Measurements from ENCODE around the gene SELENOO.
"Not testable (repeated sequence)": the region's sequence is repeated elsewhere in the genome, so short reads cannot be mapped to it uniquely, and the experiment has no call there.

The SELENOO gene

DNA sequence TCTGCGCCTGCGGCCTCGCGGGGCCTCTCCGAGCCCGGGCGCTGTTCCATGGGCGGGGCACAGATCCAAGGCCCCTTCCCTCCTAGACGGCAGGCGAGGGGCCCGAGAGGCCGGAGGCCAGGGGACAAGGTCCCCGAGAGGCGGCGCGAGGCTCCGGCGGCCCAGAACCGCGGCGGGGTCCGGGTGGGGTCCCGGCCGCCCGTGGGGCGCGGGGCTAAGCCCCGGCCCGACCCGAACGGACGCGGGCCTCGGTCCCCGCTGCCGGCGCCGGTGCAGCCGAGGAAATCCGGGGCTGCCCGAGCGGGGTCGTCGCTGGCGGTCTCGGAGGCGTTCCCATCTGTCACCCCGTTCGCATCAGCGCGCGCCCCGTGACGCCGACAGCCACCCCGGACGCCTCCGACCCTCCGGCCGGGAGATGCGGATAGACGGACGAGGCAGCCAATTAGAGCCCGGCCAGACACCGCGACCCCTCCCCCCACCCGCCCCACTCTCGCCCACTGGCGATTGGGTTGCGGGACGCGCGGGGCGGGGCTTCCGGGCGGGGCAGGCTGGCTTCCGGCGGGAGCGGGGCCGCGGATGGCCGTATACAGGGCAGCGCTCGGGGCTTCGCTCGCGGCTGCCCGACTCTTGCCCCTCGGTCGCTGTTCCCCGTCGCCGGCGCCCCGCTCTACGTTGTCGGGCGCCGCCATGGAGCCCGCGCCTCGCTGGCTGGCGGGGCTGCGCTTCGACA lies at the start of gene SELENOO:
TSS of gene SELENOO (plus strand) at position 551 of the 730 bp plus-strand sequence. CDS start at position 577, 26 bp downstream.
- peak; percentile 94 for DNase-seq

- no peak for DNase-seq
Observed at GRCh38 chr22:50151571-50152537, 49.0 kb upstream of the SELENOO start.

- no peak for DNase-seq
Observed at GRCh38 chr22:50153056-50153755, 47.6 kb upstream of the SELENOO start.

DNA sequence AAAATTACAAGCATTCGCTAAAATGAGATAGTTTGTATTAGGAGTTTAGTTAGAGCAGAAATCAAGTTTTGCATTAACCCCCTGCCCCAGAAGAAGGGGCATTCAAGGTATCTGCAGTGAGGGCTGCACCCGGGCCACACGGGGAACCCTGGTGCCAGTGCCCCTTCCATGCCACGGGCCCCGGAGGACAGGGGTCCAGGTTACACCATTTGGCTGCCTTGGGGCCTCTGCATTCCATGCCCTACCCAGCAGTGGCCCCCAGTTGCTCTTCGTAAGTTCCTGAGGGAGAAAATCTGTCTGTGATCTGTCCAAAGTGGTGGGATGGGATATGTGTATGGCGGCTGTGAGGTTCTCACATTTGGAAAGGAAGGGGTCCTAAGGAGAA lies 47.1 kb upstream of the SELENOO start:
- no peak for DNase-seq

DNA sequence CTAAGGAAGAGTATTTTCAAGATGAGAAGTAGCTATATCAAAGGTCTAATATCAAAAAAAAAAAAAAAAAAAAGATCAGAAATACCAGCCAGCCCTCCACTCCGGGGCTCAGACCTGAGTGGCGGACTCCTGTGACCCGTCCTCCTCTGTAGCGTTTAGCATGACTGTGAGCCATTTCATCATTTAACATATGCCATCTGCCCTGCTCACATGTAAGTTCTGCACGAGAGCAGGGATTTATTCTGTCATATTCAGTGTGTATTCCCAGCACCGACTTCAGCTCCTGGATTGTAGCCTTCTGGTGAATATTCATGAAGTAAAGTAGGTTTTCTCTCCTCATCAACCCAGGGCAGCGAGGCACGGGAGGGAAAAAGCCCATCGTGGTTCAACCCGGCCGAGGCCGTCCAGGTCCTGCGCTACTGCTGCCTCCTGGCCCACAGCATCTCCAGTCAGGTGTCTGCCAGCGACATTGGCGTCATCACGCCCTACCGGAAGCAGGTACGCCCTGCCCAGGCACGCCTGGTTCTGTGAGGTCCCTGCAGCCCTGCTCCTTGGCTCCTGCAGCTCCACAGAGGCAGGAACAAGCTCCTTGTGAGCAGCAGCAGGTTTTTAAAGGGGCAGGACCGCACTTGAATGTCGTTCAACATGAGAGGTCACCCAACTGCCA lies 43.0 kb upstream of the SELENOO start:
- DNase-seq: no peak

DNA sequence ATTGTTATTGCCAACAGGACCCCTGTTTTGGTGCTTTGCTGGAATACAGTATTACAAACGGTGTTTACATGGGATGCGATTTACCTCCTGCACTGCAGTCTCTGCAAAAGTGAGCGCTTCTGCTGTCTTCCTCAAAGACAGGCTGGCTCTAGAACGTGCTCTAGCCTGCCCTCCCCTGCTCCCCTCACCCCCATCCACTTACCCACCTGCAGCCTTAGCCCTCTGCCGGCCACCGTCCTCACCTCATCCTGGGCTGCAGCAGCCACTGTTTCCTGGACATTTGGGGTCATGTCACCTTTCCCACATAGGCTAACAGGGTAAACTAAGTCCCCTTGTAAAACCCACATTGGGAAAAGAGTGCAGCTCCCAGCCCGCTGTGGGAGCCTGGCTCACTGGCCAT lies 39.9 kb upstream of the SELENOO start:
- DNase-seq: no peak

DNA sequence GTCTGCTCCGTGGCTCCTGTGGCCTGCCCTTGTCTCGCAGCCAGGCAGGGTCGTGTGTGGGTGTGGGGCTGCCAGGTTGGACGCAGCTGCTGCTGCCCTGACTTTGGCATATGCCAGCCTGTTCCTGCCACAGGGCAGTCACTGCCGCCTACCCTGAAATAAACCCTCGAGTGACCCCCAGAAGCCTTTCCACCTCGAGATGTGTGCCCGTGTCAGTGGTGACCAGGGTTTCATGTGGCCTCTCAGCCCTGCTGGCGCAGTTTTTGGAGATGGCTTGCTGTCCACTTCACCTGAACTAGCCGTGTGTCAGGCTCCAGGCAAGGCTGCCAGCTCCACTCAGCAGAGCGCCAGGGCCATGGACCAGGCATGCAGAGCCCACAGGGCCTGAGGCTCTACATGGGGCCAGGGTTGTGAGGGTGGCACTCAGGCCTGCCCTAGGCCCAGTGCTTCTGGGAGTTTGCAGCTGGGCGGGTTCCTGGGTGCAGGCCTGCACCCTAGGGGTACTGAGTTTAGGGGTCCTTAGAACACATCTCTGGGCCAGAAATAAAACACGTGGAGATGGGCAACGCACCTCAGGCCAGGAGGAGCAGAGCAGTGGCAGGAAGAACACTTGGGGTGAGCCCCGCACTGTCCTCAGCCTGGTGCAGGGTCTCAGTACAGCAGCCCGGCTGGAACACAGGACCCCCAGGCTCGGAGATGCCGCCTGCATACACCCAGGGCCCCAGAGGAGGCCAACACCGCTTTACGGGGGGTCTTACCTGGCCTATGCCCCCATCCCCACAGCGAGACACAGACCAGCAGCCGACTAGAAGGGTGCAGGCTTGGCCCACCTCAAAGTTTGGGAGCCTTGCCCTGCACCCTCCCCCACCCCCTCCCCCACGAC lies 39.1 kb upstream of the SELENOO start:
- no peak for DNase-seq

- no peak for DNase-seq
Observed at GRCh38 chr22:50162391-50162956, 38.3 kb upstream of the SELENOO start.

DNA sequence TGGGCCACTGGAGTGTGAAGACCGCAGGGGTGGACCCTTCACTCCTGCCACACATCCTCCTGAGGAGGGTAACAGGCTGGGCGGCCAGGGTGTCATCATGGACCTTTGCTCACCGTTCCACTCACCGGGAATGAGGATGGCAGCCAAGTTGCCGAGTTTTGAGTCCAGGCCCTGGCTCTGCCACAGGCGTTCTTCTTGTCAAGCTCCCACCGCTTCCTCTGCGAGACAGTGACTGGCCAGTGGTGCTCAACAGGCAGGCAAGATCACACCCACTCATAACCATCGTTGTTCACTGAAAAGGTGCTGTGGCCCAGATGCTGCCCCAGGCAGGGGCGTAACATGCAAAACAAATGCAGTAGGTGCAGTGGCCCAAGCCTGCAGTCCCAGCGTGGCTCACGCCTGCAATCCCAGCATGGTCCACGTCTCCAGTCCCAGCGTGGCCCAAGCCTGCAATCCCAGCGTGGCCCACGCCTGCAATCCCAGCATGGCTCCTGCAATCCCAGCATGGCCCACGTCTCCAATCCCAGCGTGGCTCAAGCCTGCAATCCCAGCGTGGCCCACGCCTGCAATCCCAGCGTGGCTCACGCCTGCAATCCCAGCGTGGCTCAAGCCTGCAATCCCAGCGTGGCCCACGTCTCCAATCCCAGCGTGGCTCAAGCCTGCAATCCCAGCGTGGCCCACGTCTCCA lies 35.2 kb upstream of the SELENOO start:
- DNase-seq: no peak

DNA sequence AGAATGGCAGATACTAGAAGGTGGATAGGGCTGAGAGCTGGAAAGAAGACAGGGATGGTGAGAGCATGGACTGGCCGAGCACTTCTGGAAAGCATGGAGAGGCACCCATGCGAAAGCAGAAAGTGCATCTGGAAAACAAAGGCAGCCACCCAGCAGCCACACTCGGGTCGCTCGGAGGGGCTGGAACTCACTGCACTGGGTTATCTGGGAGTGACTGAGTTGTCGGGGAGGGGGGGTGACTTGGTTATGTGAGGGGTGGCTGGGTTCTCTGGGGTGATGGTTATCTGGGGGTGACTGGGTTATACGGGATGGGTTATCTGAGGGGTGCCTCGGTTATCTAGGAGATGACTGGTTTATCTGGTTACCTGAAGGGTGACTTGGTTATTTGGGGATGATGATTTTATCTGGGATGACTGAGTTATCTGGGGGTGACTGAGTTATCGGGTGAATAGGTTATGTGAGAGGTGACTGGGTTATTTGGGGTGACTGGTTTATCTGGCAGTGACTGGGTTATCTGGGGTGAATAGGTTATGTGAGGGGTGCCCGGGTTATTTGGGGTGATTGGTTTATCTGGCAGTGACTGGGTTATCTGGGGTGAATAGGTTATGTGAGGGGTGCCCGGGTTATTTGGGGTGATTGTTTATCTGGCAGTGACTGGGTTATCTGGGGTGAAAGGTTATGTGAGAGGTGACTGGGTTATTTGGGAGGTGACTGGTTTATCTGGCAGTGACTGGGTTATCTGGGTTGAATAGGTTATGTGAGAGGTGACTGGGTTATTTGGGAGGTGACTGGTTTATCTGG lies 32.9 kb upstream of the SELENOO start:
- DNase-seq: no peak

DNA sequence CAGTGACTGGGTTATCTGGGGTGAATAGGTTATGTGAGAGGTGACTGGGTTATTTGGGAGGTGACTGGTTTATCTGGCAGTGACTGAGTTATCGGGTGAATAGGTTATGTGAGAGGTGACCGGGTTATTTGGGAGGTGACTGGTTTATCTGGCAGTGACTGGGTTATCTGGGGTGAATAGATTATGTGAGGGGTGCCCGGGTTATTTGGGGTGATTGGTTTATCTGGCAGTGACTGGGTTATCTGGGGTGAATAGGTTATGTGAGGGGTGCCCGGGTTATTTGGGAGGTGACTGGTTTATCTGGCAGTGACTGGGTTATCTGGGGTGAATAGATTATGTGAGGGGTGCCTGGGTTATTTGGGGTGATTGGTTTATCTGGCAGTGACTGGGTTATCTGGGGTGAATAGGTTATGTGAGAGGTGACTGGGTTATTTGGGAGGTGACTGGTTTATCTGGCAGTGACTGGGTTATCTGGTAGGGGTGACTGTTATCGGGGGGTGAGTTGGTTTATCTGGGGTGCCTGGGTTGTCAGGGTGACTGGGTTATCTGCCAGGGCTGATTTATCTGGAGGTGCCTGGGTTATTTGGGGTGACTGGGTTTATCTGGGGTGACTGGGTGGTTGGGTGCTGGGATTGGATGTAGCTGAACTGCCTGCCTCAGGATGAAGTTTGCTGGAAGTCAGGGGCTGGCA lies 32.2 kb upstream of the SELENOO start:
- not testable (repeated sequence) for DNase-seq

DNA sequence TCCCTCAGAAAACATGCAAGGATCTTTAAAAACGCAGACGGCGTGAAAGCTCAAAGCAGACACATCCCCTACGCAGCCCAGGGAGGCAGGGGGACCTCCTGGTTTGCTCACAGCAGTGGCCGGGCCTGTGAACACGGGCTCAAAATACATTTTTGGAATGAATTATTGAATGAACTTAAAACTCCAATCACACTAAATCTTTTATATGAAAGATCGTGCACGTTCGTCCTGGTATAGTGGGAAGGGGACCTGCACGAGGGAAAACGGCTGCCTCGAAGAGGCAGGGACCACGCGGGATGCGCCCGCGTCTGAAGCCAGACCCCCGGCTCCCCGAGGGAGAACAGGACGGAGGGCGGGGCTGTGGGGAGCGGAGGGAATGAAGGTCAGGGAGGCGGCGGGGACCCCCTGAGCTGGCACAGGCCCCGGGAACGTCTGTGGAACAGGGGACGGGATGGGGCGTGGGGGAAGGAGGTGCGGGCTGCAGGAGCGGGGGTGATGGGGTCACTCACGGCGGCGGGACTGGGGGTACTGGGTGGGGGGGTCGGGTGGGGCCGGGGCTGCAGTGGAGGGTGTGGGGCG lies 31.5 kb upstream of the SELENOO start:
- DNase-seq: no peak

- DNase-seq: peak; percentile 79
Observed at GRCh38 chr22:50169774-50170341, 31.0 kb upstream of the SELENOO start.

- no peak for DNase-seq
Observed at GRCh38 chr22:50170453-50171318, 30.1 kb upstream of the SELENOO start, which contains the start of gene PANX2. TSS of gene PANX2 (plus strand) at chr22:50170731. CDS start at chr22:50170731, 0 bp downstream.

GRCh38 chr22:50171319-50171964 lies 29.4 kb upstream of the SELENOO start:
- DNase-seq: no peak

- DNase-seq: no peak
Observed at GRCh38 chr22:50171965-50172421, 28.8 kb upstream of the SELENOO start.

All from activated CD4-positive, alpha-beta T cell treated with anti-CD3 and anti-CD28 coated beads, Interleukin-2, Interleukin-6, amounts not matched to agents 100 ng/mL and 50 ng/mL, durations not matched to agents 16 hours and 8 hours (primary cell).